HepG2 (cell line): ENCODE measurements around the gene GNAS-AS1. TPM values are rescaled to one million over a fixed set of nuclear protein-coding genes. Genes with fewer than 3 reads are reported as not detected.

Experiments
- BHLHE40 ChIP-seq: IDR thresholded peaks from 2 replicates; pipeline ENCODE4 v1.6.1; 2011; ENCODE audit warnings: low read length, improper control_type of control experiment
- ETV5 ChIP-seq: IDR thresholded peaks from 2 replicates; pipeline ENCODE4 v1.6.1; 2018; ENCODE audit warnings: missing biosample characterization, missing genetic modification reagents, inconsistent platforms, borderline replicate concordance
- GABPB1 ChIP-seq: IDR thresholded peaks from 2 replicates; pipeline ENCODE4 v1.6.1; 2016; ENCODE audit warnings: mild to moderate bottlenecking, missing genetic modification reagents, moderate library complexity, missing compliant biosample characterization
- HDAC1 ChIP-seq: sonication (generic); formaldehyde crosslinking; IDR thresholded peaks from 2 replicates; pipeline ENCODE4 v1.5.1; 2020; ENCODE audit warnings: mild to moderate bottlenecking, missing genetic modification reagents
- HOXA5 ChIP-seq: sonication (generic); formaldehyde crosslinking; IDR thresholded peaks from 2 replicates; pipeline ENCODE4 v1.4.0; 2020; ENCODE audit warnings: missing genetic modification reagents
- IRF2 ChIP-seq: IDR thresholded peaks from 2 replicates; pipeline ENCODE4 v1.6.1; 2018; ENCODE audit warnings: missing genetic modification reagents, missing compliant biosample characterization
- MYC ChIP-seq: sonication (generic); formaldehyde crosslinking; IDR thresholded peaks from 2 replicates; pipeline ENCODE4 v1.9.0; 2021; ENCODE audit warnings: missing genetic modification reagents, borderline replicate concordance
- NR1H2 ChIP-seq: sonication (generic); formaldehyde crosslinking; IDR thresholded peaks from 2 replicates; pipeline ENCODE4 v1.8.1; 2022; ENCODE audit warnings: low read depth, missing genetic modification reagents, borderline replicate concordance
- PAWR ChIP-seq: sonication (generic); formaldehyde crosslinking; IDR thresholded peaks from 2 replicates; pipeline ENCODE4 v1.4.0; 2020; ENCODE audit warnings: missing genetic modification reagents, mild to moderate bottlenecking, borderline replicate concordance
- RCOR2 ChIP-seq: IDR thresholded peaks from 2 replicates; pipeline ENCODE4 v1.6.1; 2016; ENCODE audit warnings: missing biosample characterization, missing genetic modification reagents
- REPIN1 ChIP-seq: sonication (generic); formaldehyde crosslinking; IDR thresholded peaks from 2 replicates; pipeline ENCODE4 v1.8.0; 2022; ENCODE audit warnings: missing genetic modification reagents, low read depth, mild to moderate bottlenecking, borderline replicate concordance
- SIN3B ChIP-seq: fragments of 150-350 bp; IDR thresholded peaks from 2 replicates; pipeline ENCODE4 v1.6.1; 2014; ENCODE audit warnings: low read length
- SP1 ChIP-seq, 2 experiments: fragments of 450-650 bp in 1 of 2; sonication (generic) in 1 of 2; formaldehyde crosslinking in 1 of 2; IDR thresholded peaks; 2 replicates each; pipeline versions ENCODE4 v1.4.0 to v1.6.1; 2016 to 2020; ENCODE audit warnings: missing genetic modification reagents in 1 of 2
- ZNF256 ChIP-seq: sonication (generic); formaldehyde crosslinking; conservative IDR thresholded peaks from 2 replicates; pipeline ENCODE4 v1.4.0; 2020; ENCODE audit warnings: missing genetic modification reagents
- ZNF343 ChIP-seq: sonication (generic); formaldehyde crosslinking; IDR thresholded peaks from 2 replicates; pipeline ENCODE4 v1.4.0; 2020; ENCODE audit warnings: mild to moderate bottlenecking, missing genetic modification reagents
- ZNF609 ChIP-seq: sonication (generic); formaldehyde crosslinking; IDR thresholded peaks from 2 replicates; pipeline ENCODE4 v1.4.0; 2020; ENCODE audit warnings: mild to moderate bottlenecking, missing genetic modification reagents, borderline replicate concordance
- ZNF891 ChIP-seq: sonication (generic); formaldehyde crosslinking; IDR thresholded peaks from 2 replicates; pipeline ENCODE4 v1.5.0; 2020; ENCODE audit warnings: mild to moderate bottlenecking, missing genetic modification reagents
- polyA plus RNA-seq, 8 experiments: library from polyadenylated mRNA; depleted of rRNA in 3 of 8; stranded (reverse) in 7 of 8; unstranded in 1 of 8; fragments of >200 nt; fragmentation: Illumina TruSeq in 4 of 8; extraction: Trizol in 4 of 8; gene quantifications; 2 replicates each; pipeline versions ENCODE4 v1.2.1 to v1.2.3, GENCODE V29; 2011 to 2016; ENCODE audit warnings: low read depth in 4 of 8, missing spikeins in 1 of 8, mixed read lengths in 1 of 8; ENCODE audit not compliant: insufficient read depth in 1 of 8
- total RNA-seq, 5 experiments: library from RNA; depleted of rRNA; stranded (reverse); fragments of >200 nt; fragmentation: Illumina TruSeq; extraction: Trizol; gene quantifications; 2 replicates each; pipeline ENCODE4 v1.2.3, GENCODE V29; 2016; ENCODE audit warnings: low read depth in 1 of 5
- TF ChIP-seq, protein P1 (sequence below): sonication (generic); formaldehyde crosslinking; IDR thresholded peaks from 2 replicates; pipeline ENCODE4 v1.5.1; 2020; ENCODE audit warnings: mild to moderate bottlenecking, missing genetic modification reagents, borderline replicate concordance

Gene GNAS-AS1
- total and polyA plus RNA-seq, 2 of the 13 experiments (the other 11 are each of a cell fraction or from before 2014, with no cell fraction given), result not detected

DNA sequence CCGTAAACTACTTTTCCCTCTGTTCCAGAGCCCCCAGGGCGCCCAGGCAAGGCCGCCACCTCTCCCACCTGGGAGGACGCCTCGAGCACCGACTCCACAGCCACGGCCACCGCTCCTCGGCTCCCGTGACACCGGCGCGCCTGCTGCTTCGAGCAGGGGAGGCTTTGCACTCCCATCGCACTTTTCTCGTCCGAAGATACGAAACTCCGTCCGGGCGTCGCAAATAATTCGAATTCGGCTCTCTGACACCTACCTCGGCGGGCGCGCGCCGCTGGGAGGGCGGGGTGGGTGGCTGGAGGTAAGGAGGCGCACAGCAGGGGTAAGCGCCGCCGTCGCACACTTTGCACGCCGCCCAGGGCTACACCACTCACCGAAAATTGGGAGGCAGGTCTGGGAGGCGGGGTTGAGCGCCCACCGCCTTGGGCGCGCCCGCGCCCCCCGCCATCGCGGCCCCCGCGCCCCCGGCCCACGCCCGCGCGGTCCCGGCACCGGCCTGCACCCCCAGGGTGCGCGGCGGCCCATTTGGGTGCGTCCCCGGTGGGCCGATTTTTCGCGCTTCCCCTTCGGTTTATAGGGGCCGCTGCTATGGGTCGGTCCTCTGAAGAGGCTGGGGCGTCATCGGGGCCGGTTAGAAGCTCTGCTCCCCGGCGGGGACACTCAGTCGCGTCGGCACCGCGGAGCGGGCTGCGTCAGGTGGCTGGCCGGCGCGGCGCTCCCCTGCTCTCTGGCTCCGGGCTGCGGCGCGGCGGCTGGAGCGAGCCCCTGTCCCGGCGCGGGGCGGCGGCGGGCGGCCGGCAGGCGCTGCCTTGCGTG is 38.0 kb upstream of the GNAS-AS1 start (continued):
- peak; percentile 74 for TF ChIP-seq HDAC1
- TF ChIP-seq GABPB1 (CRISPR knock-in tag), result peak; percentile 65; the same call in 1 of the 2 replicates
- 0 out of 2 replicates have a peak, but pooled peaks have one; percentile 17 for TF ChIP-seq IRF2 (CRISPR knock-in tag)
- peak; percentile 80; the same call in 1 of the 2 replicates for TF ChIP-seq PAWR (CRISPR knock-in tag)
- TF ChIP-seq ZNF256, result 0 out of 2 replicates have a peak, but pooled peaks have one; percentile 20
- TF ChIP-seq SP1 (IDR thresholded peaks at IDR 0.05), result no peak
- TF ChIP-seq SP1 (CRISPR knock-in tag; IDR thresholded peaks at IDR 0.05), result peak; percentile 56; the same call in 1 of the 2 replicates
- TF ChIP-seq HOXA5 (CRISPR knock-in tag), result 0 out of 2 replicates have a peak, but pooled peaks have one; percentile 24
- no peak; the same call in none of the 2 replicates for TF ChIP-seq MYC
- TF ChIP-seq, protein P1, sequence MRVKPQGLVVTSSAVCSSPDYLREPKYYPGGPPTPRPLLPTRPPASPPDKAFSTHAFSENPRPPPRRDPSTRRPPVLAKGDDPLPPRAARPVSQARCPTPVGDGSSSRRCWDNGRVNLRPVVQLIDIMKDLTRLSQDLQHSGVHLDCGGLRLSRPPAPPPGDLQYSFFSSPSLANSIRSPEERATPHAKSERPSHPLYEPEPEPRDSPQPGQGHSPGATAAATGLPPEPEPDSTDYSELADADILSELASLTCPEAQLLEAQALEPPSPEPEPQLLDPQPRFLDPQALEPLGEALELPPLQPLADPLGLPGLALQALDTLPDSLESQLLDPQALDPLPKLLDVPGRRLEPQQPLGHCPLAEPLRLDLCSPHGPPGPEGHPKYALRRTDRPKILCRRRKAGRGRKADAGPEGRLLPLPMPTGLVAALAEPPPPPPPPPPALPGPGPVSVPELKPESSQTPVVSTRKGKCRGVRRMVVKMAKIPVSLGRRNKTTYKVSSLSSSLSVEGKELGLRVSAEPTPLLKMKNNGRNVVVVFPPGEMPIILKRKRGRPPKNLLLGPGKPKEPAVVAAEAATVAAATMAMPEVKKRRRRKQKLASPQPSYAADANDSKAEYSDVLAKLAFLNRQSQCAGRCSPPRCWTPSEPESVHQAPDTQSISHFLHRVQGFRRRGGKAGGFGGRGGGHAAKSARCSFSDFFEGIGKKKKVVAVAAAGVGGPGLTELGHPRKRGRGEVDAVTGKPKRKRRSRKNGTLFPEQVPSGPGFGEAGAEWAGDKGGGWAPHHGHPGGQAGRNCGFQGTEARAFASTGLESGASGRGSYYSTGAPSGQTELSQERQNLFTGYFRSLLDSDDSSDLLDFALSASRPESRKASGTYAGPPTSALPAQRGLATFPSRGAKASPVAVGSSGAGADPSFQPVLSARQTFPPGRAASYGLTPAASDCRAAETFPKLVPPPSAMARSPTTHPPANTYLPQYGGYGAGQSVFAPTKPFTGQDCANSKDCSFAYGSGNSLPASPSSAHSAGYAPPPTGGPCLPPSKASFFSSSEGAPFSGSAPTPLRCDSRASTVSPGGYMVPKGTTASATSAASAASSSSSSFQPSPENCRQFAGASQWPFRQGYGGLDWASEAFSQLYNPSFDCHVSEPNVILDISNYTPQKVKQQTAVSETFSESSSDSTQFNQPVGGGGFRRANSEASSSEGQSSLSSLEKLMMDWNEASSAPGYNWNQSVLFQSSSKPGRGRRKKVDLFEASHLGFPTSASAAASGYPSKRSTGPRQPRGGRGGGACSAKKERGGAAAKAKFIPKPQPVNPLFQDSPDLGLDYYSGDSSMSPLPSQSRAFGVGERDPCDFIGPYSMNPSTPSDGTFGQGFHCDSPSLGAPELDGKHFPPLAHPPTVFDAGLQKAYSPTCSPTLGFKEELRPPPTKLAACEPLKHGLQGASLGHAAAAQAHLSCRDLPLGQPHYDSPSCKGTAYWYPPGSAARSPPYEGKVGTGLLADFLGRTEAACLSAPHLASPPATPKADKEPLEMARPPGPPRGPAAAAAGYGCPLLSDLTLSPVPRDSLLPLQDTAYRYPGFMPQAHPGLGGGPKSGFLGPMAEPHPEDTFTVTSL (CRISPR knock-in tag), result no peak
- 0 out of 2 replicates have a peak, but pooled peaks have one; percentile 35 for TF ChIP-seq ZNF343
- TF ChIP-seq NR1H2 (CRISPR knock-in tag), result 0 out of 2 replicates have a peak, but pooled peaks have one; percentile 39
- TF ChIP-seq ZNF891 (CRISPR knock-in tag), result 0 out of 2 replicates have a peak, but pooled peaks have one; percentile 39
- 0 out of 2 replicates have a peak, but pooled peaks have one; percentile 19 for TF ChIP-seq ZNF609 (CRISPR knock-in tag)
- peak; percentile 65; the same call in 1 of the 2 replicates for TF ChIP-seq BHLHE40
- peak; percentile 53; the same call in 1 of the 2 replicates for TF ChIP-seq SIN3B
- TF ChIP-seq ETV5 (CRISPR knock-in tag), result no peak
- no peak for TF ChIP-seq RCOR2 (CRISPR knock-in tag)
- 0 out of 2 replicates have a peak, but pooled peaks have one; percentile 19 for TF ChIP-seq REPIN1 (CRISPR knock-in tag)
